Natural killer cell (primary cell): ENCODE results near the gene ATP6V1A. TPM values are rescaled to one million over a fixed set of nuclear protein-coding genes. Genes with fewer than 3 reads are reported as not detected.

Experiments
- ATAC-seq, 3 donors: fragments of 150-1000 bp in 2 of 3; fragments of 200-7000 bp in 1 of 3; cut with Tn5 transposase; 1 replicate in 1 of 3; 2 replicates in 2 of 3; pipeline ENCODE4 v1.10.0; 2021; ENCODE audit warnings: mild to moderate bottlenecking in 2 of 3, moderate library complexity in 2 of 3
- DNase-seq, 2 donors: peaks; one replicate each; pipeline versions ENCODE4 v3.0.0 to v3.0.0-alpha.2; 2013 to 2021; ENCODE audit warnings: mixed read lengths in 1 of 2
- H3K27ac ChIP-seq: one replicate; pipeline ENCODE4 v1.5.1; 2013; ENCODE audit warnings: mild to moderate bottlenecking, low read length
- H3K27me3 ChIP-seq: one replicate; pipeline ENCODE4 v1.6.1; 2013; ENCODE audit warnings: low read length; ENCODE audit not compliant: control insufficient read depth, insufficient read depth
- H3K36me3 ChIP-seq: one replicate; pipeline ENCODE4 v1.6.1; 2013; ENCODE audit warnings: low read length; ENCODE audit not compliant: control insufficient read depth, insufficient read depth
- H3K4me1 ChIP-seq: one replicate; pipeline ENCODE4 v1.6.1; 2013; ENCODE audit warnings: low read length; ENCODE audit not compliant: control insufficient read depth, insufficient read depth
- H3K4me3 ChIP-seq: one replicate; pipeline ENCODE4 v1.5.1; 2013; ENCODE audit warnings: low read length
- H3K9me3 ChIP-seq: one replicate; pipeline ENCODE4 v1.6.1; 2013; ENCODE audit warnings: low read length; ENCODE audit not compliant: control insufficient read depth, insufficient read depth
- H3K27ac Mint-ChIP-seq, 2 donors: one replicate each; pipeline ENCODE4 v1.8.0; 2022; ENCODE audit warnings: mild to moderate bottlenecking in 2 of 2, mixed read lengths in 2 of 2, moderate library complexity in 1 of 2
- H3K27me3 Mint-ChIP-seq, 2 donors: one replicate each; pipeline ENCODE4 v1.8.0; 2022; ENCODE audit warnings: low read depth in 2 of 2, mixed read lengths in 2 of 2
- H3K36me3 Mint-ChIP-seq: one replicate; pipeline ENCODE4 v1.8.0; 2022; ENCODE audit warnings: mixed read lengths
- H3K4me1 Mint-ChIP-seq, 2 donors: one replicate each; pipeline ENCODE4 v1.8.0; 2022; ENCODE audit warnings: mixed read lengths in 2 of 2
- H3K4me3 Mint-ChIP-seq: one replicate; pipeline ENCODE4 v1.8.0; 2022; ENCODE audit warnings: mild to moderate bottlenecking, moderate library complexity, mixed read lengths
- H3K9me3 Mint-ChIP-seq, 2 donors: one replicate each; pipeline ENCODE4 v1.8.0; 2022; ENCODE audit warnings: mixed read lengths in 2 of 2
- CTCF ChIP-seq: fragments of 200-600 bp; IDR thresholded peaks from one replicate; pipeline ENCODE4 v1.8.0; 2022; ENCODE audit warnings: antibody characterized with exemption
- WGBS: methylation state at CpG from one replicate; pipeline ENCODE4 v1.1.7; 2013; ENCODE audit warnings: missing lambda C conversion rate; ENCODE audit not compliant: insufficient coverage; 5-methylcytosine and 5-hydroxymethylcytosine counted together
- intact Hi-C: fragments of 100-400 bp; cut with micrococcal nuclease; formaldehyde crosslinking; loops from one replicate; pipeline ENCODE4 v1.14.2; 2022
- total RNA-seq, 4 donors: library from RNA; stranded (reverse); fragments of 120-200 nt in 1 of 4; gene quantifications; one replicate each; pipeline versions ENCODE4 v1.2.3 to v1.2.4, GENCODE V29; 2013 to 2022

ATP6V1A gene
- total RNA-seq, 3 donors from 2014 or later (not counting 1 experiment from before 2014, with no cell fraction given) = 26.3 to 31.9 (median 30.0) TPM

DNA sequence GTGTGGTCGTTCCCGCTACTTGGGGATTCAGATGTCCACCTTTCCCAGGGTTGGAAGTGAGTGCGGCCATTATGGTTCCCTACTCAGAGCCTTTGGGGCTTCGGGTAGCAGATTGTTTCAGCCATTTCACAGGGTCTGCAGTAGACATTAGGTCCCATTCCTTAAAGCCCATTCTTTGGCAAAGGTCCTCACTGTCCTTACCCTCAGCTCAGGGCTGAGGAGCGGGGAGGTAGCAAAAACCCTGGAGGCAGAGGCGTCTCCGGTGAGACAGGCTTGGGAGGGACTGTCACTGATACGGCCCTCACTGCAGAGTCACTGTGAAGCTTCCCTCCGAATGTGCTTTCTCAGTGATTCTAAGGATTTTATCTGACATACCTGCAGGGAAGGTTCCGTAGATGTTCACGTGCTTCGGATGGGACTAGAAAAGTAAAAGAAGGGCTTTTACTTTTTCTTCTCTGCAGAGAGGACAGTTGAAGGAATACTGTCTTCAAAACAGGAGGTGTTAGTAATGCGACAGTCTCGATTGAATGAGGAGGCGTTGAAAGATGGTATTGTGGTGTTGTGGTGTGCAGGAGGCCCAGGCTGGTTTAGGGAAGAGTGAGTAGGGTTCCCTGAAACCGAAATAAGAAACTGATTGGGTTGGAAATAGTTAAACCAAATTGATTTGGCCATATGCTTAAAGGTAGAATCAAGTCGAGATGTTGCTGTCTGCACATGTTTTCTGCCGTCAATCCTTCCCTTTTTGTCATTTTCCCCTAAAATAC, 630 bp downstream of the ATP6V1A start:
- Histone ChIP-seq H3K27ac (peak overlapping the region; percentile 84), H3K36me3 (no peaks in the 10 kb centered on the region), H3K4me1 (peaks cover 18% of the 10 kb centered on the region), H3K4me3 (peak overlapping the region; percentile 89), H3K9me3 (no peaks in the 10 kb centered on the region), H3K27me3 (no peaks in the 10 kb centered on the region)
- ATAC-seq (no peak), DNase-seq (peak in 1 of 2 donors; percentile 45)
- 4% methylated on average over 18 of the region's 18 CpGs for WGBS
- peak overlapping the region; percentile 93 to 100 for H3K27ac Mint-ChIP-seq
- peak overlapping the region; percentile 100 for H3K4me3 Mint-ChIP-seq
- no peak for TF ChIP-seq CTCF
- H3K27me3 Mint-ChIP-seq = no peaks in the 10 kb centered on the region
- intact Hi-C loops = loop anchor here (1.0 to 5.0 kb wide), 6 partner anchors 35 to 1399 kb away; partner anchors contain the start of genes ATG3, CCDC191, QTRT2 and SIDT1
- no peaks in the 10 kb centered on the region for H3K9me3 Mint-ChIP-seq
- H3K36me3 Mint-ChIP-seq = no peaks in the 10 kb centered on the region
- peaks cover 64% of the 10 kb centered on the region in 2 donors for H3K4me1 Mint-ChIP-seq

DNA sequence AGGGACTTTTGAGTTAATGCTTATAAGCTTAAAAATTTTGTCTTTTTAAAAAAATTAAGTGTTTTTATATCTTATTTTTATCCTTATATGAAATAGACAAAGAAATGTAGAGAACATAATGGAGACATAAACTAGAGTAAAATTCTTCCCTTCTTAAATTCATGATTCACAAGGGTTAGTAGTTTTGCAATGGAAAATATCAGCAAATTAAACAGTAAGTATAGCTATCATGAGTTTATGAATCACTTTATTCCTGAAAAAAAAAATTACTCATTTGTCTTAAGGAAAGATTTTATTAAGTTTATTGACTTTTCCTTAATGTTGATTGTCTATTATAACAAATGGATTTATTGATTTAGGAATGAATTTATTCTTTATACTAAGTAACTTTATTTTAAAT, 4.3 kb downstream of the ATP6V1A start:
- Mint-ChIP-seq H3K36me3 (no peaks in the 10 kb centered on the region), H3K27me3 (no peaks in the 10 kb centered on the region), H3K4me3 (no peak overlapping the region), H3K27ac (no peak overlapping the region), H3K4me1 (peaks cover 35 to 47% of the 10 kb centered on the region in 2 donors), H3K9me3 (no peaks in the 10 kb centered on the region)
- ATAC-seq (no peak), DNase-seq (no peak)
- no peaks in the 10 kb centered on the region for H3K36me3 ChIP-seq
- no peaks in the 10 kb centered on the region for H3K27me3 ChIP-seq
- no peaks in the 10 kb centered on the region for H3K9me3 ChIP-seq
- intact Hi-C loops = no loop called here
- TF ChIP-seq CTCF = no peak
- H3K4me1 ChIP-seq = peaks cover 9% of the 10 kb centered on the region
- no peak overlapping the region for H3K4me3 ChIP-seq
- no peak overlapping the region for H3K27ac ChIP-seq

GRCh38 chr3:113753376-113753985, 6.6 kb downstream of the ATP6V1A start:
- no peak for DNase-seq
- Histone ChIP-seq H3K27ac (no peak overlapping the region), H3K4me1 (no peaks in the 10 kb centered on the region), H3K4me3 (no peak overlapping the region), H3K36me3 (no peaks in the 10 kb centered on the region), H3K27me3 (no peaks in the 10 kb centered on the region), H3K9me3 (no peaks in the 10 kb centered on the region)
- 91% methylated on average over 3 of the region's 4 CpGs for WGBS
- no peak for TF ChIP-seq CTCF
- ATAC-seq = no peak
- intact Hi-C loops = no loop called here
- H3K27ac Mint-ChIP-seq = no peak overlapping the region
- H3K4me1 Mint-ChIP-seq = peaks cover 18 to 25% of the 10 kb centered on the region in 2 donors
- H3K4me3 Mint-ChIP-seq = no peak overlapping the region
- H3K9me3 Mint-ChIP-seq = peaks cover 2 to 3% of the 10 kb centered on the region in 2 donors
- no peaks in the 10 kb centered on the region for H3K36me3 Mint-ChIP-seq
- no peaks in the 10 kb centered on the region for H3K27me3 Mint-ChIP-seq
